Colon (tissue), 2 donors: ENCODE results near the gene MYL1.

Experiments
- FAIRE-seq: peaks from 2 replicates; lab custom pipeline; 2012; peaks lifted over from hg19 to GRCh38; lab: Jason Lieb, UNC
- donor health status: control.
- donor health status: control.

Gene MYL1

DNA sequence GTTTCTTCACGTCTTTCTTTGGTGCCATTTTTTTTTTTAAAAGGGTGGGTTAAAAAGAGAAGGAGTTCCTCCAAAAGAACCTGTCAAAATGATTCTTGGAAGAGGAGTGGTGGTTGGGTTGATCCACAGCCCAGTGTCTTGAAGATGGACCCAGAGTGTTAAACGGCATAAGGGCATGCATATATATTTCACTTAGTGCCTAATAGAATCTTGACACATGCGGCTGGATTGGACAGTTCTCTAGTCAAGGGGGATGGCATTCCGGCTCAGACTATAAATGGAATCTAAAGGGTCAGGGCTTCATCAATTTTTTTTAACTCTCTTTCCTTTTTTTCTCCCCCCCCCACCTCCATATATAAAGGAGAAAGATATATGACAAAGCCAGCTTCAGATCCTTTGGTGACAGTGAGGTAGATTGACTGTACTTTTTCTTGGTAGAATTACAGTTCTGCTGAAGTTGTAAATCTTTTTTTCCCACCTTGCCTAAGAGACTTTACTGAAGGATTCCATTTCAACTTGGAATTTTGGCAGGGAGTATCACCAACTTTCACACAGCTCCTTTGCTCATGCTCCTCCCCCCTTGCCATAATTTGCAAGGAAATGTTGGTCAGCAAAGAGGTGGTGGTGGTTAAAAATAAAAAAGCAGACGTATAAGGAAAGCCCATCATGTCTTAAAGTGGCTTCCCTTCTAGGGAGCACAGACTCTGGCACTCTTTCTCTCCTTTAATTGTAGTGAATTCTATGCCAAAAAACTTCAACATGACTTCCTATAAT, at the start of gene MYL1:
Gene MYL1, minus strand, starts transcription at position 160 of the 774 bp plus-strand sequence. Its CDS starts 132 bp downstream, at position 28.
- FAIRE-seq: no peak

DNA sequence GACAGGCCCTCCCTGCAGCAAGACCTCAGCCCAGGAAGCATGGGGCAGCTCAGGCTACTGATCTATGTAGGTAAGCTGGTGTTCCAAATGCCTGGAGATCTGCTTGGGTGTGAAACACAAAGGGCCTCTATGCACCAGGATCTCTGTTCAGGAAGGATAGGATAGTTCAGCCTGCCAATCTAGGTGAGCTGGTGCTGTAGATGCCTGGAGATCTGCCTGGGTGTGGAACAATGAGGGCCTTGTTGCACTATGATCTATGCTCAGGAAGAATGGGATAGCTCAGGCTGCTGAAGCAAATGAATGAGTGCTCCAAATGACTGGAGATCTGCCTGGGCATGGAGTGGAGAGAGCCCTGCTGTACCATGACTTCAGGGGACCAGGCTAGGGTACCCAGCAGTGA, 48.9 kb upstream of the MYL1 start:
- FAIRE-seq: no peak

DNA sequence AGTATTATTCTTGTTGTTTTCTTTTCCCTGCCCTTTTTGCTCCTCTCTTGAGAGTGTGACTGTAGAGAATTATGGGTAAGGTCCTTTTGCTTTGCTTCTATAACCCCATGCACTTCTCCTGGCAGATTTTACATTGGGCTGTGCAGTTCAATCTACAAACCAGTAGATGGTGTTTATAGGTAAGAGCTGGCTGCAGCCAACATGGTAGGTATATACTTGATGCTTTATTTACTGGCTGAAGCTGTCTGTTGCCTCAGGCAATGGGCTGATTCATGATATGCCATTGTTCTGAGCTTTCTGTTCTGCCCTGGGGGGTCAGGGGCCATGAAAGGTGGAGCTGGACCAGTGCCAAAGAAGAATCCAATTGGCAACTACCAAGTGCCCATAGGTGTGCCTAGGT, 48.3 kb upstream of the MYL1 start:
- FAIRE-seq: no peak

DNA sequence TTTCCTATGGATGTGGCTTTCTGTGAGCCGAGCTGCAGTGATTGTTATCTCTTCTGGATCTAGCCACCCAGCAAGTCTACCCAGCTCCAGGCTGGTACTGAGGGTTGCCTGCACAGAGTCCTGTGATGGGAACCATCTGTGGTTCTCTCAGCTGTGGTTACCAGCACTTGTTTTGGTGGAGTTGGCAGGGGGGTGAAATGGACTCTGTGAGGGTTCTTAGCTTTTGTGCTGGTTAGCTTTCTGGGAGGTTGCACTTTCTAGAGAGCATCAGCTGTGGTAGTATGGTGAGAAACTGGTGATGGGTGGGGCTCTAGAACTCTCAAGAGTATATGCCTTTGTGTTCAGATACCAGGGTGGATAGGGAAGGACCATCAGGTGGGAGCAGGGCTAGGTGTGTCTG, 45.4 kb upstream of the MYL1 start:
- FAIRE-seq: no peak

- no peak for FAIRE-seq
Observed at GRCh38 chr2:210356944-210357343, 42.0 kb upstream of the MYL1 start.

GRCh38 chr2:210337159-210337558, 22.2 kb upstream of the MYL1 start:
- no peak for FAIRE-seq

- FAIRE-seq: no peak
Observed at GRCh38 chr2:210324906-210325305, 9.9 kb upstream of the MYL1 start.

GRCh38 chr2:210324458-210324857, 9.5 kb upstream of the MYL1 start:
- no peak for FAIRE-seq

DNA sequence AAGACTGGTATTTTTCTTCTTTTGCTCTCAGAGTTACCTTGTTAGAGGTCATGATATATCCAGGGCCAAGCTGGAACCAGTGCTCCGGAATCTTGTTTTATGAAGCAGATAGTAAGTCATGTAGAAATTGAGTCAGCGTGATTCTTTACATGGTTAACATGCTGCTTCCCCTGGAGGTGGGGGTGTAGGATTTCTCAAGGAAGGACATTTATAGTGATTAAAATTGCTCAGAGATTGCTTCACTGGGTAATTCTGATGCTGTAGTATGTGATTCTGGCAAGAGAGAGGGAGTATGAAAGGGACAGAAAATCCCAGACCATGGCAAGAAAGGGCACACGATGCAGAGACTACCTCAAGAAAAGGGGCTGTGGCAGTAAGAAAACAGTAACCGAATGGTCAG, 8.0 kb upstream of the MYL1 start:
- no peak for FAIRE-seq

DNA sequence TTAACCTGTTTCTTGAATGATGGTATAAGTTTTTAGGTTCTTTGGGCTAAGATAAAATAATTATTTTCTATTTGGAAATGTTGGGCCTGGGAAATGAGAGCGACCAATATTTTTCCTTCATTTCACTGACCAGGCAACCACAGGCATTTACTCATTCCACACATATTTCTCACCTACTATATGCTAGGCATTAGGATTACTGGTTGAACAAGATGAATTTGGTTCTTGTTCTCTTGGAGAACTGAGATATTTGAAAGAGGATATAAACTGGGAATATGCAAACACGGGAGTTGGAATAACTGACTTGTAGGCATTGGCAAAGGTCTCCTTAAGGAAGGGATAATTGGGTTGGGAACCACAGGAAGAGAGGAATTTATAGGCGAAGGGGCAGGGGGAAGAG, 3.9 kb upstream of the MYL1 start:
- FAIRE-seq: no peak

GRCh38 chr2:210318486-210318885, 3.5 kb upstream of the MYL1 start:
- FAIRE-seq: no peak

- FAIRE-seq: no peak
Observed at GRCh38 chr2:210310550-210310949, 4.4 kb downstream of the MYL1 start.

GRCh38 chr2:210309548-210310233, 5.3 kb downstream of the MYL1 start:
- no peak for FAIRE-seq

GRCh38 chr2:210303498-210303897, 11.5 kb downstream of the MYL1 start:
- no peak for FAIRE-seq

- no peak for FAIRE-seq
Observed at GRCh38 chr2:210302326-210302725, 12.6 kb downstream of the MYL1 start.

DNA sequence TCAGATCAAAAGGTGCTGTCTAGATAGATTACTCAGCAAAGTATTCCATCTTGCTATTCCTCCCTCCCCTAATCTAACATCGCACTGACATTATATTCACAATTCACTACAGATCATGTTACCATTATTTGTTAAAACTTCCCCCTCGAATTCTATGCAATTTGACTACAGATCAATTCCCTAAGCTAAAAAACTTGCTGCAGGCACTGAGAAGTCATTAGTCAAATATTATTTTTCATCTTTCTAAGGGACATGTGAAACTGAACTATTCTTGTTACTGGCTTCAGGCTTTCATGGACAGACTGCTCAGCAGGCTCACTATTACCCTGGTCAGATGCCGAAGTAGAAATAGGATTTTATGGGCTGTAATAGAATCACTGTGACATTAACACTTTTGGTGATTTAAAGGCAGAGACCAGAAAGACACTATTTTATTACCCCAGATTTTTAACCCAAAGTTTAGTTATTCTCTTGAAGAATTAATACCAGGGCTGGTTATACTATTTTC, 15.1 kb downstream of the MYL1 start:
- no peak for FAIRE-seq

DNA sequence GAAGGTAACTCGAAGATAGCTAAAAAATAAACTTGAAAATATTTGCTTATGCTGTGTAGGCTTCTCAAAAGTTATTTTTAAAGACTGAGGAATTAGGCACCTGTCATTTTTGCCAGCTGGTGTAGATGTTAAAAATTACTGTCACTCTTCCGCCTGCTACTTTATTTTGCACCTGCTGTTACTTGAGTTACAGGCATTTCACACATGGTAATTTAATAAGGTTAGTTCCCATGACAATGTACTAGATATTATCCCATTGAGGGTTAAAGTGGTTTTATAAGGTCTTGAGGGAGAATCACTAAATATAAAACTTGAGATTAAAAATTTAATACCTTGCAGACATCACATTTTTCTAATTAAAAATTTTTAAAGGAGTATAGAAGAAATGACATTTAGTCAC, 26.6 kb downstream of the MYL1 start:
- no peak for FAIRE-seq

GRCh38 chr2:210287301-210287700, 27.7 kb downstream of the MYL1 start:
- FAIRE-seq: no peak

DNA sequence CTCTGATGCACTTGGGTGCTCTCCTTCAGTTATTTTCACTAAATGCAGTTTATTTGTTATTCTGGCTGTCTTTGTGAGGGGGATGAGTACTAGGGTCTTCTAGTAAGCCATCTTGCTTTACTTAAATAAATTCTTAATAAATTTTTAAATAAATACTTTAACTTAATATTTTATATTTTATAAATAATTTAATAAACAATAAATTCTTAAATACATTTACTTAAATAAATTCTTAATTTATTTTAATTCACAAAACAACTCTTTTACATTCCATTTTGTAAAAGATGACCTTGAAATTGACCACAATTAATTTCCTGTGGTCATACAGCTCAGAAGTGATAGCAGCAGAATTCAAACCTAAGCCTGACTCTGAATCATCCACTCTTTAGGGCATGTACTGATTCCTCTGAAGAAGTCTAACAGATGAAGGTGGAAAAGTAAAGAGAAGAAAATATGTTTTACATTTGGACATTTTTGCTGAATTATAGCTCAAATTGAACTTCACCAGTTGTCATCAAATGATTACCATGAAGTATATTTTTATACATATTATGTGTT, 28.8 kb downstream of the MYL1 start:
- FAIRE-seq: no peak

DNA sequence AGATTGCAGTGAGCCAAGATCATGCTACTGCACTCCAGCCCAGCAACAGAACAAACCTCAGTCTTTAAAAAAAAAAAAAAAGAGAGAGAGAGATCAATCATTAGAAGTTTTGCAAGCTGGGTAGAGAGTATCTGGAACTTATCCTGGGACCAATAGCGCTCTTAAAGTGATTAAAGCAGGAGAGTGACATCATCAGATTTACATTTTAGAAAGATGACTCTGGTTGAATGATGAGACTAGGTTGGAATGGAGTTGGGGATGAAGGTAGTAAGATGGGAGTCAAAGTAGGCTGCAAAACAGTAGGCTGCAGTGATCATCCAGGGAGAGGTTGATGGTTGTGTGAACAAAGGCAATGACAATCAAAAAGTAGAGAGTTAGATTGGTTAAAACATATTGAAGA, 37.8 kb downstream of the MYL1 start:
- no peak for FAIRE-seq

DNA sequence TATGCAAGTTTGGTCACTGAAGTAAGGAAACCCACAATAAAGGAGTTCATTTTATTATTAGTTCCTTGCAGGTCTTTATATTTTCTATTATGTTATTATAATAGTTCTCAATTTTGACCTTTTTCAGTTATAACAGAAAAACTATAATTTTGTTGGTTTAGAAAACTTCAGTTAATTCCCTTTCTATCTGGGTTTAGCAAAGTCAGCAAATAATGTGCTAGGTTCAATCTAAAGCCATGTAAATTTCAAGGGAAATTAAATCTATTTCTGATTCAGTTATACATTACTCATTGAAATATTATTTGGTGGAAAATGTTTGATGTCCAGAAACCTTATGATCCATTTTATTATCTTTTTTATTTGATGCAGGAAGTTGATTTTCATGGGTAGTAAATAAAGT, 43.7 kb downstream of the MYL1 start:
- FAIRE-seq: no peak

DNA sequence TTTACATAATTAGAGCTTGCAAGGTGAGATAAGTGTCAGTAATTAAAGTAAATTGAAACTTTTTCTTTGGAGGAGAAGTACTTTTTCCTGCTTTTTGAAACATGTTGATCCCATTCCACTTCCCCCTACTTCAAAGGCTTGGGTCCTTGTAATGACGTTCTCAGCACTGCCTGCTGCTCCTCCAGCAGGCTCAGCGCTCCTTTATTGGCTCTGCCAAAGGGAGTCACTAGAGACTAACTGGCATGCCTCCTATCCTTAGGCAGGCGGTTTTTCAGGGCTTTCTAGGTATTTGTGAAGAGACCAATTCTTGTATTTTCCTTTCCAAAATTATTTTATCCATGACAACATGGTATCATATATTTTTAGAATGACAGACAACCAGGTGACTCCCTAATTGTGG, 45.8 kb downstream of the MYL1 start:
- FAIRE-seq: no peak

DNA sequence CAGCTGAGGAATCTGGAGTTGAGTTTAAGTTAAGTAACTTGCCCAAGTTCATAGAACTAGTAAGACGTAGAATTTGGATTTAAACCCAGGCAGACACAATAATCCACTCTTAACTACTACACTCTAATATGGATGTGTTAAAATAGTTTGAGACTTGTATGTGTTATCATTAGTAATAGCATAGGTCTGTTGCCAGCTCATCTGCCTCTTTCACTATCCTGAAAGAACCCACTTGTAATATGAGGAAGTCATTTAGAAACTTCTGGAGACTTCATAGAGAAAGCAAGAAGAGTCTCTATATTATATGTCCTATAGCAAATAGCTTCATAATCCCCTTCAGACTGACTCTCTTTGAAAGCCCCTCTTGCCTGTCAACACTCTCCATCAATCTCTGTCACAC, 46.7 kb downstream of the MYL1 start:
- no peak for FAIRE-seq
